ENCODE data around the gene HEXIM1.

HEXIM1 gene

GRCh38 chr17:45148183-45149036, at the start of gene HEXIM1:
Gene HEXIM1, plus strand, starts transcription at chr17:45148475. Its CDS starts 716 bp downstream, at chr17:45149191.
- peak; percentile 84 for TF ChIP-seq GATA2 (IDR thresholded peaks at IDR 0.05; ENCODE audit: low read depth, low read length)
- no peak for TF ChIP-seq GATA3 (IDR thresholded peaks at IDR 0.05; ENCODE audit: low read depth, low read length)

- TF ChIP-seq GATA2 (IDR thresholded peaks at IDR 0.05; ENCODE audit: low read depth, low read length) (no peak), GATA3 (IDR thresholded peaks at IDR 0.05; ENCODE audit: low read depth, low read length) (no peak)
Measured at GRCh38 chr17:45098869-45099616, 49.2 kb upstream of the HEXIM1 start.

GRCh38 chr17:45101546-45101882, 46.8 kb upstream of the HEXIM1 start:
- TF ChIP-seq GATA3 (IDR thresholded peaks at IDR 0.05; ENCODE audit: low read depth, low read length) (no peak), GATA2 (IDR thresholded peaks at IDR 0.05; ENCODE audit: low read depth, low read length) (no peak)

- no peak for TF ChIP-seq GATA3 (IDR thresholded peaks at IDR 0.05; ENCODE audit: low read depth, low read length)
- TF ChIP-seq GATA2 (IDR thresholded peaks at IDR 0.05; ENCODE audit: low read depth, low read length): no peak
Measured at GRCh38 chr17:45101883-45102811, 46.1 kb upstream of the HEXIM1 start.

- TF ChIP-seq GATA2 (IDR thresholded peaks at IDR 0.05; ENCODE audit: low read depth, low read length): no peak
- no peak for TF ChIP-seq GATA3 (IDR thresholded peaks at IDR 0.05; ENCODE audit: low read depth, low read length)
Measured at GRCh38 chr17:45102856-45103255, 45.4 kb upstream of the HEXIM1 start.

- no peak for TF ChIP-seq GATA3 (IDR thresholded peaks at IDR 0.05; ENCODE audit: low read depth, low read length)
- no peak for TF ChIP-seq GATA2 (IDR thresholded peaks at IDR 0.05; ENCODE audit: low read depth, low read length)
Measured at GRCh38 chr17:45103269-45103795, 44.9 kb upstream of the HEXIM1 start.

GRCh38 chr17:45104029-45104428, 44.2 kb upstream of the HEXIM1 start:
- TF ChIP-seq GATA2 (IDR thresholded peaks at IDR 0.05; ENCODE audit: low read depth, low read length) (no peak), GATA3 (IDR thresholded peaks at IDR 0.05; ENCODE audit: low read depth, low read length) (no peak)

- TF ChIP-seq GATA2 (IDR thresholded peaks at IDR 0.05; ENCODE audit: low read depth, low read length): no peak
- no peak for TF ChIP-seq GATA3 (IDR thresholded peaks at IDR 0.05; ENCODE audit: low read depth, low read length)
Measured at GRCh38 chr17:45104497-45104896, 43.8 kb upstream of the HEXIM1 start.

- TF ChIP-seq GATA3 (IDR thresholded peaks at IDR 0.05; ENCODE audit: low read depth, low read length) (no peak), GATA2 (IDR thresholded peaks at IDR 0.05; ENCODE audit: low read depth, low read length) (no peak)
Measured at GRCh38 chr17:45104907-45105624, 43.2 kb upstream of the HEXIM1 start.

- no peak for TF ChIP-seq GATA2 (IDR thresholded peaks at IDR 0.05; ENCODE audit: low read depth, low read length)
Measured at GRCh38 chr17:45106096-45106495, 42.2 kb upstream of the HEXIM1 start.

- TF ChIP-seq GATA2 (IDR thresholded peaks at IDR 0.05; ENCODE audit: low read depth, low read length) (no peak), GATA3 (IDR thresholded peaks at IDR 0.05; ENCODE audit: low read depth, low read length) (no peak)
Measured at GRCh38 chr17:45106582-45106981, 41.7 kb upstream of the HEXIM1 start.

- TF ChIP-seq GATA2 (IDR thresholded peaks at IDR 0.05; ENCODE audit: low read depth, low read length) (no peak), GATA3 (IDR thresholded peaks at IDR 0.05; ENCODE audit: low read depth, low read length) (no peak)
Measured at GRCh38 chr17:45107293-45108010, 40.8 kb upstream of the HEXIM1 start.

GRCh38 chr17:45108051-45108450, 40.2 kb upstream of the HEXIM1 start:
- TF ChIP-seq GATA3 (IDR thresholded peaks at IDR 0.05; ENCODE audit: low read depth, low read length) (no peak), GATA2 (IDR thresholded peaks at IDR 0.05; ENCODE audit: low read depth, low read length) (no peak)
